ENCODE data around the gene PTPRT.

- TF ChIP-seq CTCF (IDR thresholded peaks at IDR 0.05) (no peak), POLR2A (IDR thresholded peaks at IDR 0.05) (no peak)
These were observed 586.1 kb downstream of the PTPRT start for GRCh38 chr20:42603655-42604054.

Measured in uterus (tissue), 2 donors.